ENCODE measurements around the gene TOGARAM1. TPM values are rescaled to one million over a fixed set of nuclear protein-coding genes. Genes with fewer than 3 reads are reported as not detected.
"Not testable (repeated sequence)": the region's sequence is repeated elsewhere in the genome, so short reads cannot be mapped to it uniquely, and the experiment has no call there.

Gene TOGARAM1
- total RNA-seq, 6 experiments from 2014 or later: 4.7 to 12.5 (median 6.9) TPM

GRCh38 chr14:45073231-45073879 is 111.4 kb downstream of the TOGARAM1 start:
- Histone ChIP-seq H3K36me3 (peaks cover 0 to 7% (median 0%) of the 10 kb centered on the region in 4 donors), H3K9me3 (no peaks in the 10 kb centered on the region), H3K27me3 (no peaks in the 10 kb centered on the region), H3K27ac (no peak overlapping the region), H3K4me1 (no peaks in the 10 kb centered on the region), H3K4me3 (no peak overlapping the region)
- DNase-seq: no peak
- WGBS (ENCODE audit: insufficient coverage, low coverage, low lambda C conversion rate, missing lambda C conversion rate): 82% methylated on average over 5 of the region's 5 CpGs
- TF ChIP-seq POLR2A (IDR thresholded peaks at IDR 0.05) (no peak), CTCF (IDR thresholded peaks at IDR 0.05) (no peak)
- no peak for ATAC-seq
- intact Hi-C loops (cut with DNase I): no loop called here

GRCh38 chr14:45078323-45078722 is 116.3 kb downstream of the TOGARAM1 start:
- WGBS (ENCODE audit: insufficient coverage, low coverage, low lambda C conversion rate, missing lambda C conversion rate): 71% methylated on average over 1 of the region's 1 CpG
- ATAC-seq: no peak
- Histone ChIP-seq H3K36me3 (peaks cover 0 to 5% (median 0%) of the 10 kb centered on the region in 4 donors), H3K4me3 (no peak overlapping the region), H3K27ac (no peak overlapping the region), H3K27me3 (no peaks in the 10 kb centered on the region), H3K4me1 (peaks cover 0 to 7% (median 0%) of the 10 kb centered on the region in 4 donors), H3K9me3 (no peaks in the 10 kb centered on the region)
- intact Hi-C loops (cut with DNase I): no loop called here
- TF ChIP-seq POLR2A (IDR thresholded peaks at IDR 0.05) (no peak), CTCF (IDR thresholded peaks at IDR 0.05) (no peak)
- DNase-seq: no peak

GRCh38 chr14:45080416-45080968 is 118.5 kb downstream of the TOGARAM1 start:
- WGBS (ENCODE audit: insufficient coverage, low coverage, low lambda C conversion rate, missing lambda C conversion rate): 100% methylated on average over 1 of the region's 40 CpGs
- intact Hi-C loops (cut with DNase I): not testable (repeated sequence)

GRCh38 chr14:45081096-45081495 is 119.1 kb downstream of the TOGARAM1 start:
- H3K9me3 ChIP-seq; H3K4me3 ChIP-seq; DNase-seq; H3K36me3 ChIP-seq; H3K27ac ChIP-seq; H3K27me3 ChIP-seq; intact Hi-C loops (cut with DNase I); ATAC-seq: not testable (repeated sequence)
- WGBS (ENCODE audit: insufficient coverage, low coverage, low lambda C conversion rate, missing lambda C conversion rate): 100% methylated on average over 2 of the region's 3 CpGs
- H3K4me1 ChIP-seq: peaks cover 0 to 22% (median 0%) of the 10 kb centered on the region in 4 donors

More at GRCh38 chr14:45080416-45080968, 118.5 kb downstream of the TOGARAM1 start:
- not testable (repeated sequence) for DNase-seq, H3K36me3 ChIP-seq, H3K27me3 ChIP-seq, ATAC-seq, H3K9me3 ChIP-seq, H3K27ac ChIP-seq, H3K4me3 ChIP-seq
- peaks cover 0 to 16% (median 0%) of the 10 kb centered on the region in 4 donors for H3K4me1 ChIP-seq

GRCh38 chr14:45082420-45082819 is 120.4 kb downstream of the TOGARAM1 start:
- Histone ChIP-seq H3K4me1 (peaks cover 0 to 22% (median 0%) of the 10 kb centered on the region in 4 donors), H3K27me3 (no peaks in the 10 kb centered on the region), H3K36me3 (no peaks in the 10 kb centered on the region), H3K4me3 (no peak overlapping the region), H3K27ac (no peak overlapping the region), H3K9me3 (no peaks in the 10 kb centered on the region)
- 23% methylated on average over 2 of the region's 2 CpGs for WGBS (ENCODE audit: insufficient coverage, low coverage, low lambda C conversion rate, missing lambda C conversion rate)
- no peak for ATAC-seq
- intact Hi-C loops (cut with DNase I): no loop called here
- DNase-seq: no peak
- no peak for TF ChIP-seq CTCF (IDR thresholded peaks at IDR 0.05)

Data from right lobe of liver (tissue), 6 donors.